H1 (cell line): ENCODE measurements around the gene SRR. TPM values are rescaled to one million over a fixed set of nuclear protein-coding genes. Genes with fewer than 3 reads are reported as not detected.

Experiments used
- HDAC6 ChIP-seq: IDR thresholded peaks from one replicate; pipeline ENCODE4 v1.7.1; 2012; ENCODE audit warnings: low read depth, mild to moderate bottlenecking, inconsistent platforms, low read length, moderate library complexity
- KDM4A ChIP-seq: IDR thresholded peaks from one replicate; pipeline ENCODE4 v1.7.1; 2012; ENCODE audit warnings: low read depth, mild to moderate bottlenecking, moderate library complexity, low read length, inconsistent platforms; ENCODE audit not compliant: severe bottlenecking
- polyA plus RNA-seq, 7 experiments: library from polyadenylated mRNA; depleted of rRNA in 3 of 7; stranded (reverse) in 5 of 7; unstranded in 2 of 7; fragments of >200 nt in 5 of 7; fragments of 200-250 nt in 2 of 7; gene quantifications; 1 replicate in 5 of 7; 2 replicates in 1 of 7; 4 replicates in 1 of 7; pipeline versions ENCODE4 v1.2.1 to v1.2.3, GENCODE V29; 2011 to 2013; ENCODE audit warnings: missing spikeins in 2 of 7, mixed read lengths in 2 of 7
- total RNA-seq: library from RNA; stranded (reverse); fragmentation: NEBNext Ultra II Directional; extraction: Animal tissue kit (Norgen Biotek cat#: 25700); gene quantifications from 2 replicates; pipeline ENCODE4 v1.2.1, GENCODE V29; 2021

SRR gene
- total and polyA plus RNA-seq, 2 of the 8 experiments (the other 6 are each of a cell fraction or from before 2014, with no cell fraction given), result 3.6 to 4.5 TPM

DNA sequence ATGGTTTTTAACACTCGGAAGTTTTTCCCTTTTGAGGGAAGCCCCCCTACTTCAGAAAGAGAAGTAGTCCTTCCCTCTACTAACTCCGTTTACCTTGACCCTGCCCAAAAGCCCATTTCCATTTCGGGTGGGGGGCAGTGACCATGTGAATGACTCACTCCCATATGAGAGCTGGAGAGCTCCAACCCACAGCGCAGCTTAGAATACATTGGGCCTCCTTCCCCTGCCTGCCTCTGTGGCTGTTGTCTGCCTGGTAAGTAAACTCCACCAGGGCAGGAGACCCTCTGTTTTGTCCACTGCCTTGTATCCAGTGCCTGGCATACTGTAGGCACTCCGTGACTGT lies 34.5 kb downstream of the SRR start (continued):
- no peak for TF ChIP-seq KDM4A
- TF ChIP-seq HDAC6, result no peak
